WTC11 (cell line): ENCODE measurements around the gene TIPRL. TPM values are rescaled to one million over a fixed set of nuclear protein-coding genes. Genes with fewer than 3 reads are reported as not detected.

Experiments used
- ATAC-seq: fragments of 200-7000 bp; cut with Tn5 transposase; 2 replicates; pipeline ENCODE4 v1.10.0; 2021; ENCODE audit warnings: mild to moderate bottlenecking, moderate library complexity
- CTCF ChIA-PET: fragments of 300-600 bp; sonication (Branson Sonifier 250); formaldehyde crosslinking; loops from one replicate; lab custom pipeline; 2021; ENCODE audit warnings: antibody characterized with exemption; lab: Charles Lee
- POLR2A ChIA-PET: fragments of 350-600 bp; sonication (Branson Sonifier 250); formaldehyde crosslinking; loops from one replicate; lab custom pipeline; 2021; ENCODE audit warnings: antibody characterized with exemption; lab: Charles Lee
- DNase-seq: peaks from one replicate; pipeline ENCODE4 v3.0.0; 2021; ENCODE audit warnings: low spot score
- H3K27ac Mint-ChIP-seq: 2 replicates; pipeline ENCODE4 v1.8.0; 2021; ENCODE audit warnings: mixed read lengths
- H3K27me3 Mint-ChIP-seq: 2 replicates; pipeline ENCODE4 v1.8.0; 2021; ENCODE audit warnings: low read depth, mild to moderate bottlenecking, moderate library complexity, mixed read lengths
- H3K36me3 Mint-ChIP-seq: 2 replicates; pipeline ENCODE4 v1.8.0; 2021; ENCODE audit warnings: mixed read lengths
- H3K4me1 Mint-ChIP-seq: 2 replicates; pipeline ENCODE4 v1.8.0; 2022; ENCODE audit warnings: mixed read lengths
- H3K4me3 Mint-ChIP-seq: 2 replicates; pipeline ENCODE4 v1.8.0; 2021; ENCODE audit warnings: mild to moderate bottlenecking, moderate library complexity, mixed read lengths
- H3K9me3 Mint-ChIP-seq: 2 replicates; pipeline ENCODE4 v1.8.0; 2021; ENCODE audit warnings: mixed read lengths
- FOXP1 ChIP-seq: sonication (generic); formaldehyde crosslinking; IDR thresholded peaks from 2 replicates; pipeline ENCODE4 v1.8.0; 2022; ENCODE audit warnings: missing genetic modification reagents, mild to moderate bottlenecking, moderate library complexity, borderline replicate concordance
- JUN ChIP-seq: sonication (generic); formaldehyde crosslinking; IDR thresholded peaks from 2 replicates; pipeline ENCODE4 v1.8.0; 2023; ENCODE audit warnings: mild to moderate bottlenecking, missing genetic modification reagents
- KAT7 ChIP-seq: sonication (generic); formaldehyde crosslinking; IDR thresholded peaks from 2 replicates; pipeline ENCODE4 v1.8.1; 2023; ENCODE audit warnings: missing genetic modification reagents, mild to moderate bottlenecking, borderline replicate concordance
- NFYB ChIP-seq: sonication (generic); formaldehyde crosslinking; conservative IDR thresholded peaks from 2 replicates; pipeline ENCODE4 v1.8.0; 2022; ENCODE audit warnings: low read depth, missing genetic modification reagents
- NR2C2 ChIP-seq: sonication (generic); formaldehyde crosslinking; IDR thresholded peaks from 2 replicates; pipeline ENCODE4 v1.8.0; 2022; ENCODE audit warnings: mild to moderate bottlenecking, missing genetic modification reagents
- ZBTB21 ChIP-seq: sonication (generic); formaldehyde crosslinking; IDR thresholded peaks from 2 replicates; pipeline ENCODE4 v1.8.1; 2023; ENCODE audit warnings: mild to moderate bottlenecking, missing genetic modification reagents, borderline replicate concordance
- ZNF232 ChIP-seq: sonication (generic); formaldehyde crosslinking; IDR thresholded peaks from 2 replicates; pipeline ENCODE4 v1.8.0; 2022; ENCODE audit warnings: mild to moderate bottlenecking, missing genetic modification reagents
- total RNA-seq: library from RNA; stranded (reverse); gene quantifications from 3 replicates; pipeline ENCODE4 v1.2.3, GENCODE V29; 2021
- TF ChIP-seq, protein P1 (sequence below): sonication (generic); formaldehyde crosslinking; conservative IDR thresholded peaks from 2 replicates; pipeline ENCODE4 v1.8.1; 2023; ENCODE audit warnings: mild to moderate bottlenecking, low read depth, missing genetic modification reagents, moderate library complexity
- TF ChIP-seq, protein P2 (sequence below): fragments of 250-450 bp; sonication (Bioruptor Pico); IDR thresholded peaks from 2 replicates; pipeline ENCODE4 v2.1.2; 2022; ENCODE audit warnings: mild to moderate bottlenecking, moderate library complexity
- TF ChIP-seq, protein P3 (sequence below): sonication (generic); formaldehyde crosslinking; IDR thresholded peaks from 2 replicates; pipeline ENCODE4 v1.8.1; 2023; ENCODE audit warnings: mild to moderate bottlenecking, missing genetic modification reagents
- TF ChIP-seq, protein P4 (sequence below): fragments of 250-450 bp; sonication (Bioruptor Pico); IDR thresholded peaks from 2 replicates; pipeline ENCODE4 v1.8.0; 2021; ENCODE audit warnings: mild to moderate bottlenecking
- TF ChIP-seq, protein P5 (sequence below): sonication (generic); formaldehyde crosslinking; IDR thresholded peaks from 2 replicates; pipeline ENCODE4 v1.8.1; 2022; ENCODE audit warnings: mild to moderate bottlenecking, missing genetic modification reagents, moderate library complexity, borderline replicate concordance
- TF ChIP-seq, protein P6 (sequence below): fragments of 200-600 bp; IDR thresholded peaks from 2 replicates; pipeline ENCODE4 v1.8.0; 2022; ENCODE audit warnings: antibody characterized with exemption
- TF ChIP-seq, protein P7 (sequence below): sonication (generic); formaldehyde crosslinking; IDR thresholded peaks from 2 replicates; pipeline ENCODE4 v1.8.0; 2023; ENCODE audit warnings: missing genetic modification reagents, mild to moderate bottlenecking, borderline replicate concordance
- TF ChIP-seq, protein P8 (sequence below): sonication (generic); formaldehyde crosslinking; IDR thresholded peaks from 2 replicates; pipeline ENCODE4 v1.8.0; 2023; ENCODE audit warnings: mild to moderate bottlenecking, missing genetic modification reagents
- TF ChIP-seq, protein P9 (sequence below): sonication (generic); formaldehyde crosslinking; IDR thresholded peaks from 2 replicates; pipeline ENCODE4 v1.8.1; 2022; ENCODE audit warnings: low read depth, missing genetic modification reagents, borderline replicate concordance
- TF ChIP-seq, protein P10 (sequence below): fragments of 250-450 bp; sonication (Bioruptor Pico); IDR thresholded peaks from 2 replicates; pipeline ENCODE4 v1.9.0; 2021; ENCODE audit warnings: moderate library complexity, mild to moderate bottlenecking, inconsistent platforms, borderline replicate concordance

Gene TIPRL
- total RNA-seq, 1 experiment from 2014 or later, result 25.3 TPM

DNA sequence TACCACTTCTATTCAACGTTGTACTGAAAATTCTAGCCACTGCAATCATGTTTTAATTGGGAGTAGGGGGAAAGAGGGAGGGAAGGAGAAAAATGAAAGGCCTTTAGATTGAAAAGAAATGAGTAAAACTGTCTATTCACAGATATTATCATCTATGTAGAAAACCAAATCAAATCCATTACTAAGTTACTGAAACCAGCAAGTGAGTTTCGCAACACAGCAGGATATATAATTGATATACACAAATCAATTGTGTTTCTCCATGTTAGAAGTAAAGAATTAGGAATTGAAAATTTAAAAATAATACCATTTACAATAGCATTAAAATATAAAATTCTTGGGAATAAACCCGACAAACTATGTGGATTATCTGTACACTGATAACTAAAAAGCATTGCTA is 66.3 kb downstream of the TIPRL start:
- Mint-ChIP-seq H3K36me3 (peaks cover 41% of the 10 kb centered on the region), H3K9me3 (no peaks in the 10 kb centered on the region), H3K27ac (no peak overlapping the region), H3K27me3 (no peaks in the 10 kb centered on the region), H3K4me3 (no peak overlapping the region), H3K4me1 (peaks cover 11% of the 10 kb centered on the region)
- ChIA-PET POLR2A (no interaction called here), CTCF (interaction anchor here (1.1 kb wide), 1 partner anchor 98 kb away, joined by 3 read pairs; no protein-coding TSS in a partner anchor)
- DNase-seq (no peak), ATAC-seq (no peak)
- no peak for TF ChIP-seq KAT7 (CRISPR knock-in tag)
- TF ChIP-seq, protein P1, sequence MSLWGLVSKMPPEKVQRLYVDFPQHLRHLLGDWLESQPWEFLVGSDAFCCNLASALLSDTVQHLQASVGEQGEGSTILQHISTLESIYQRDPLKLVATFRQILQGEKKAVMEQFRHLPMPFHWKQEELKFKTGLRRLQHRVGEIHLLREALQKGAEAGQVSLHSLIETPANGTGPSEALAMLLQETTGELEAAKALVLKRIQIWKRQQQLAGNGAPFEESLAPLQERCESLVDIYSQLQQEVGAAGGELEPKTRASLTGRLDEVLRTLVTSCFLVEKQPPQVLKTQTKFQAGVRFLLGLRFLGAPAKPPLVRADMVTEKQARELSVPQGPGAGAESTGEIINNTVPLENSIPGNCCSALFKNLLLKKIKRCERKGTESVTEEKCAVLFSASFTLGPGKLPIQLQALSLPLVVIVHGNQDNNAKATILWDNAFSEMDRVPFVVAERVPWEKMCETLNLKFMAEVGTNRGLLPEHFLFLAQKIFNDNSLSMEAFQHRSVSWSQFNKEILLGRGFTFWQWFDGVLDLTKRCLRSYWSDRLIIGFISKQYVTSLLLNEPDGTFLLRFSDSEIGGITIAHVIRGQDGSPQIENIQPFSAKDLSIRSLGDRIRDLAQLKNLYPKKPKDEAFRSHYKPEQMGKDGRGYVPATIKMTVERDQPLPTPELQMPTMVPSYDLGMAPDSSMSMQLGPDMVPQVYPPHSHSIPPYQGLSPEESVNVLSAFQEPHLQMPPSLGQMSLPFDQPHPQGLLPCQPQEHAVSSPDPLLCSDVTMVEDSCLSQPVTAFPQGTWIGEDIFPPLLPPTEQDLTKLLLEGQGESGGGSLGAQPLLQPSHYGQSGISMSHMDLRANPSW (CRISPR knock-in tag), result no peak
- TF ChIP-seq, protein P2, sequence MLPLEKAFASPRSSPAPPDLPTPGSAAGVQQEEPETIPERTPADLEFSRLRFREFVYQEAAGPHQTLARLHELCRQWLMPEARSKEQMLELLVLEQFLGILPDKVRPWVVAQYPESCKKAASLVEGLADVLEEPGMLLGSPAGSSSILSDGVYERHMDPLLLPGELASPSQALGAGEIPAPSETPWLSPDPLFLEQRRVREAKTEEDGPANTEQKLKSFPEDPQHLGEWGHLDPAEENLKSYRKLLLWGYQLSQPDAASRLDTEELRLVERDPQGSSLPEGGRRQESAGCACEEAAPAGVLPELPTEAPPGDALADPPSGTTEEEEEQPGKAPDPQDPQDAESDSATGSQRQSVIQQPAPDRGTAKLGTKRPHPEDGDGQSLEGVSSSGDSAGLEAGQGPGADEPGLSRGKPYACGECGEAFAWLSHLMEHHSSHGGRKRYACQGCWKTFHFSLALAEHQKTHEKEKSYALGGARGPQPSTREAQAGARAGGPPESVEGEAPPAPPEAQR (CRISPR knock-in tag), result no peak
- TF ChIP-seq ZNF232 (CRISPR knock-in tag), result no peak
- TF ChIP-seq, protein P3, sequence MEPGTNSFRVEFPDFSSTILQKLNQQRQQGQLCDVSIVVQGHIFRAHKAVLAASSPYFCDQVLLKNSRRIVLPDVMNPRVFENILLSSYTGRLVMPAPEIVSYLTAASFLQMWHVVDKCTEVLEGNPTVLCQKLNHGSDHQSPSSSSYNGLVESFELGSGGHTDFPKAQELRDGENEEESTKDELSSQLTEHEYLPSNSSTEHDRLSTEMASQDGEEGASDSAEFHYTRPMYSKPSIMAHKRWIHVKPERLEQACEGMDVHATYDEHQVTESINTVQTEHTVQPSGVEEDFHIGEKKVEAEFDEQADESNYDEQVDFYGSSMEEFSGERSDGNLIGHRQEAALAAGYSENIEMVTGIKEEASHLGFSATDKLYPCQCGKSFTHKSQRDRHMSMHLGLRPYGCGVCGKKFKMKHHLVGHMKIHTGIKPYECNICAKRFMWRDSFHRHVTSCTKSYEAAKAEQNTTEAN (CRISPR knock-in tag), result no peak
- TF ChIP-seq, protein P4, sequence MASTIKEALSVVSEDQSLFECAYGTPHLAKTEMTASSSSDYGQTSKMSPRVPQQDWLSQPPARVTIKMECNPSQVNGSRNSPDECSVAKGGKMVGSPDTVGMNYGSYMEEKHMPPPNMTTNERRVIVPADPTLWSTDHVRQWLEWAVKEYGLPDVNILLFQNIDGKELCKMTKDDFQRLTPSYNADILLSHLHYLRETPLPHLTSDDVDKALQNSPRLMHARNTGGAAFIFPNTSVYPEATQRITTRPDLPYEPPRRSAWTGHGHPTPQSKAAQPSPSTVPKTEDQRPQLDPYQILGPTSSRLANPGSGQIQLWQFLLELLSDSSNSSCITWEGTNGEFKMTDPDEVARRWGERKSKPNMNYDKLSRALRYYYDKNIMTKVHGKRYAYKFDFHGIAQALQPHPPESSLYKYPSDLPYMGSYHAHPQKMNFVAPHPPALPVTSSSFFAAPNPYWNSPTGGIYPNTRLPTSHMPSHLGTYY (CRISPR knock-in tag), result no peak
- no peak for TF ChIP-seq NR2C2 (CRISPR knock-in tag)
- TF ChIP-seq, protein P5, sequence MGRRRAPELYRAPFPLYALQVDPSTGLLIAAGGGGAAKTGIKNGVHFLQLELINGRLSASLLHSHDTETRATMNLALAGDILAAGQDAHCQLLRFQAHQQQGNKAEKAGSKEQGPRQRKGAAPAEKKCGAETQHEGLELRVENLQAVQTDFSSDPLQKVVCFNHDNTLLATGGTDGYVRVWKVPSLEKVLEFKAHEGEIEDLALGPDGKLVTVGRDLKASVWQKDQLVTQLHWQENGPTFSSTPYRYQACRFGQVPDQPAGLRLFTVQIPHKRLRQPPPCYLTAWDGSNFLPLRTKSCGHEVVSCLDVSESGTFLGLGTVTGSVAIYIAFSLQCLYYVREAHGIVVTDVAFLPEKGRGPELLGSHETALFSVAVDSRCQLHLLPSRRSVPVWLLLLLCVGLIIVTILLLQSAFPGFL (CRISPR knock-in tag), result no peak
- TF ChIP-seq NFYB (CRISPR knock-in tag), result no peak
- TF ChIP-seq, protein P6, sequence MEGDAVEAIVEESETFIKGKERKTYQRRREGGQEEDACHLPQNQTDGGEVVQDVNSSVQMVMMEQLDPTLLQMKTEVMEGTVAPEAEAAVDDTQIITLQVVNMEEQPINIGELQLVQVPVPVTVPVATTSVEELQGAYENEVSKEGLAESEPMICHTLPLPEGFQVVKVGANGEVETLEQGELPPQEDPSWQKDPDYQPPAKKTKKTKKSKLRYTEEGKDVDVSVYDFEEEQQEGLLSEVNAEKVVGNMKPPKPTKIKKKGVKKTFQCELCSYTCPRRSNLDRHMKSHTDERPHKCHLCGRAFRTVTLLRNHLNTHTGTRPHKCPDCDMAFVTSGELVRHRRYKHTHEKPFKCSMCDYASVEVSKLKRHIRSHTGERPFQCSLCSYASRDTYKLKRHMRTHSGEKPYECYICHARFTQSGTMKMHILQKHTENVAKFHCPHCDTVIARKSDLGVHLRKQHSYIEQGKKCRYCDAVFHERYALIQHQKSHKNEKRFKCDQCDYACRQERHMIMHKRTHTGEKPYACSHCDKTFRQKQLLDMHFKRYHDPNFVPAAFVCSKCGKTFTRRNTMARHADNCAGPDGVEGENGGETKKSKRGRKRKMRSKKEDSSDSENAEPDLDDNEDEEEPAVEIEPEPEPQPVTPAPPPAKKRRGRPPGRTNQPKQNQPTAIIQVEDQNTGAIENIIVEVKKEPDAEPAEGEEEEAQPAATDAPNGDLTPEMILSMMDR, result no peak
- no peak for TF ChIP-seq ZBTB21 (CRISPR knock-in tag)
- TF ChIP-seq JUN (CRISPR knock-in tag), result no peak
- TF ChIP-seq, protein P7, sequence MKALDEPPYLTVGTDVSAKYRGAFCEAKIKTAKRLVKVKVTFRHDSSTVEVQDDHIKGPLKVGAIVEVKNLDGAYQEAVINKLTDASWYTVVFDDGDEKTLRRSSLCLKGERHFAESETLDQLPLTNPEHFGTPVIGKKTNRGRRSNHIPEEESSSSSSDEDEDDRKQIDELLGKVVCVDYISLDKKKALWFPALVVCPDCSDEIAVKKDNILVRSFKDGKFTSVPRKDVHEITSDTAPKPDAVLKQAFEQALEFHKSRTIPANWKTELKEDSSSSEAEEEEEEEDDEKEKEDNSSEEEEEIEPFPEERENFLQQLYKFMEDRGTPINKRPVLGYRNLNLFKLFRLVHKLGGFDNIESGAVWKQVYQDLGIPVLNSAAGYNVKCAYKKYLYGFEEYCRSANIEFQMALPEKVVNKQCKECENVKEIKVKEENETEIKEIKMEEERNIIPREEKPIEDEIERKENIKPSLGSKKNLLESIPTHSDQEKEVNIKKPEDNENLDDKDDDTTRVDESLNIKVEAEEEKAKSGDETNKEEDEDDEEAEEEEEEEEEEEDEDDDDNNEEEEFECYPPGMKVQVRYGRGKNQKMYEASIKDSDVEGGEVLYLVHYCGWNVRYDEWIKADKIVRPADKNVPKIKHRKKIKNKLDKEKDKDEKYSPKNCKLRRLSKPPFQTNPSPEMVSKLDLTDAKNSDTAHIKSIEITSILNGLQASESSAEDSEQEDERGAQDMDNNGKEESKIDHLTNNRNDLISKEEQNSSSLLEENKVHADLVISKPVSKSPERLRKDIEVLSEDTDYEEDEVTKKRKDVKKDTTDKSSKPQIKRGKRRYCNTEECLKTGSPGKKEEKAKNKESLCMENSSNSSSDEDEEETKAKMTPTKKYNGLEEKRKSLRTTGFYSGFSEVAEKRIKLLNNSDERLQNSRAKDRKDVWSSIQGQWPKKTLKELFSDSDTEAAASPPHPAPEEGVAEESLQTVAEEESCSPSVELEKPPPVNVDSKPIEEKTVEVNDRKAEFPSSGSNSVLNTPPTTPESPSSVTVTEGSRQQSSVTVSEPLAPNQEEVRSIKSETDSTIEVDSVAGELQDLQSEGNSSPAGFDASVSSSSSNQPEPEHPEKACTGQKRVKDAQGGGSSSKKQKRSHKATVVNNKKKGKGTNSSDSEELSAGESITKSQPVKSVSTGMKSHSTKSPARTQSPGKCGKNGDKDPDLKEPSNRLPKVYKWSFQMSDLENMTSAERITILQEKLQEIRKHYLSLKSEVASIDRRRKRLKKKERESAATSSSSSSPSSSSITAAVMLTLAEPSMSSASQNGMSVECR (CRISPR knock-in tag), result no peak
- TF ChIP-seq, protein P8, sequence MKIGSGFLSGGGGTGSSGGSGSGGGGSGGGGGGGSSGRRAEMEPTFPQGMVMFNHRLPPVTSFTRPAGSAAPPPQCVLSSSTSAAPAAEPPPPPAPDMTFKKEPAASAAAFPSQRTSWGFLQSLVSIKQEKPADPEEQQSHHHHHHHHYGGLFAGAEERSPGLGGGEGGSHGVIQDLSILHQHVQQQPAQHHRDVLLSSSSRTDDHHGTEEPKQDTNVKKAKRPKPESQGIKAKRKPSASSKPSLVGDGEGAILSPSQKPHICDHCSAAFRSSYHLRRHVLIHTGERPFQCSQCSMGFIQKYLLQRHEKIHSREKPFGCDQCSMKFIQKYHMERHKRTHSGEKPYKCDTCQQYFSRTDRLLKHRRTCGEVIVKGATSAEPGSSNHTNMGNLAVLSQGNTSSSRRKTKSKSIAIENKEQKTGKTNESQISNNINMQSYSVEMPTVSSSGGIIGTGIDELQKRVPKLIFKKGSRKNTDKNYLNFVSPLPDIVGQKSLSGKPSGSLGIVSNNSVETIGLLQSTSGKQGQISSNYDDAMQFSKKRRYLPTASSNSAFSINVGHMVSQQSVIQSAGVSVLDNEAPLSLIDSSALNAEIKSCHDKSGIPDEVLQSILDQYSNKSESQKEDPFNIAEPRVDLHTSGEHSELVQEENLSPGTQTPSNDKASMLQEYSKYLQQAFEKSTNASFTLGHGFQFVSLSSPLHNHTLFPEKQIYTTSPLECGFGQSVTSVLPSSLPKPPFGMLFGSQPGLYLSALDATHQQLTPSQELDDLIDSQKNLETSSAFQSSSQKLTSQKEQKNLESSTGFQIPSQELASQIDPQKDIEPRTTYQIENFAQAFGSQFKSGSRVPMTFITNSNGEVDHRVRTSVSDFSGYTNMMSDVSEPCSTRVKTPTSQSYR (CRISPR knock-in tag), result no peak
- TF ChIP-seq FOXP1 (CRISPR knock-in tag), result no peak
- TF ChIP-seq, protein P9, sequence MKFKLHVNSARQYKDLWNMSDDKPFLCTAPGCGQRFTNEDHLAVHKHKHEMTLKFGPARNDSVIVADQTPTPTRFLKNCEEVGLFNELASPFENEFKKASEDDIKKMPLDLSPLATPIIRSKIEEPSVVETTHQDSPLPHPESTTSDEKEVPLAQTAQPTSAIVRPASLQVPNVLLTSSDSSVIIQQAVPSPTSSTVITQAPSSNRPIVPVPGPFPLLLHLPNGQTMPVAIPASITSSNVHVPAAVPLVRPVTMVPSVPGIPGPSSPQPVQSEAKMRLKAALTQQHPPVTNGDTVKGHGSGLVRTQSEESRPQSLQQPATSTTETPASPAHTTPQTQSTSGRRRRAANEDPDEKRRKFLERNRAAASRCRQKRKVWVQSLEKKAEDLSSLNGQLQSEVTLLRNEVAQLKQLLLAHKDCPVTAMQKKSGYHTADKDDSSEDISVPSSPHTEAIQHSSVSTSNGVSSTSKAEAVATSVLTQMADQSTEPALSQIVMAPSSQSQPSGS (CRISPR knock-in tag), result no peak
- TF ChIP-seq, protein P10, sequence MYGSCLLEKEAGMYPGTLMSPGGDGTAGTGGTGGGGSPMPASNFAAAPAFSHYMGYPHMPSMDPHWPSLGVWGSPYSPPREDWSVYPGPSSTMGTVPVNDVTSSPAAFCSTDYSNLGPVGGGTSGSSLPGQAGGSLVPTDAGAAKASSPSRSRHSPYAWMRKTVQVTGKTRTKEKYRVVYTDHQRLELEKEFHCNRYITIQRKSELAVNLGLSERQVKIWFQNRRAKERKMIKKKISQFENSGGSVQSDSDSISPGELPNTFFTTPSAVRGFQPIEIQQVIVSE (CRISPR knock-in tag), result no peak
